Liver (tissue), 9 donors: ENCODE results near the gene TTLL3. TPM values are rescaled to one million over a fixed set of nuclear protein-coding genes. Genes with fewer than 3 reads are reported as not detected.

Experiments used
- DNase-seq: peaks from one replicate; pipeline ENCODE4 v3.0.0-alpha.2; 2017; ENCODE audit warnings: low spot score
- H3K27ac ChIP-seq, 2 donors: one replicate each; pipeline ENCODE4 v1.7.0; 2013; ENCODE audit warnings: inconsistent platforms in 2 of 2, low read length in 2 of 2, control low read depth in 1 of 2, low read depth in 1 of 2, mild to moderate bottlenecking in 1 of 2
- H3K27me3 ChIP-seq, 4 donors: one replicate each; pipeline versions ENCODE4 v1.6.1 to v1.7.0; 2013; ENCODE audit warnings: low read length in 3 of 4, inconsistent platforms in 1 of 4, mild to moderate bottlenecking in 1 of 4, moderate library complexity in 1 of 4; ENCODE audit not compliant: control insufficient read depth in 4 of 4, insufficient read depth in 4 of 4
- H3K36me3 ChIP-seq, 4 donors: one replicate each; pipeline versions ENCODE4 v1.6.1 to v1.7.0; 2013; ENCODE audit warnings: low read length in 3 of 4, mild to moderate bottlenecking in 3 of 4, low read depth in 1 of 4, moderate library complexity in 1 of 4; ENCODE audit not compliant: control insufficient read depth in 4 of 4, insufficient read depth in 3 of 4
- H3K4me1 ChIP-seq, 4 donors: one replicate each; pipeline versions ENCODE4 v1.6.1 to v1.7.0; 2013; ENCODE audit warnings: low read length in 3 of 4, mild to moderate bottlenecking in 3 of 4, moderate library complexity in 1 of 4; ENCODE audit not compliant: control insufficient read depth in 4 of 4, insufficient read depth in 4 of 4
- H3K4me3 ChIP-seq, 3 donors: one replicate each; pipeline versions ENCODE4 v1.6.1 to v1.7.0; 2013; ENCODE audit warnings: low read length in 3 of 3, control low read depth in 1 of 3, low read depth in 1 of 3, mild to moderate bottlenecking in 1 of 3
- H3K9ac ChIP-seq, 2 donors: one replicate each; pipeline ENCODE4 v1.7.0; 2013; ENCODE audit warnings: low read length in 2 of 2, mild to moderate bottlenecking in 2 of 2, moderate library complexity in 2 of 2, control low read depth in 1 of 2, low read depth in 1 of 2
- H3K9me3 ChIP-seq, 4 donors: one replicate each; pipeline versions ENCODE4 v1.6.1 to v1.7.0; 2013; ENCODE audit warnings: low read length in 3 of 4; ENCODE audit not compliant: control insufficient read depth in 4 of 4
- EGR1 ChIP-seq, 2 donors: IDR thresholded peaks; 2 replicates each; pipeline ENCODE4 v1.6.1; 2016 to 2018; ENCODE audit warnings: antibody characterized with exemption in 2 of 2, low read depth in 2 of 2
- FOXA1 ChIP-seq: IDR thresholded peaks from 2 replicates; pipeline ENCODE4 v1.6.1; 2016; ENCODE audit warnings: antibody characterized with exemption
- FOXA2 ChIP-seq: IDR thresholded peaks from 2 replicates; pipeline ENCODE4 v1.6.1; 2016; ENCODE audit warnings: antibody characterized with exemption
- GABPA ChIP-seq, 2 donors: IDR thresholded peaks in 1 of 2; conservative IDR thresholded peaks in 1 of 2; 2 replicates each; pipeline ENCODE4 v1.6.1; 2016; ENCODE audit warnings: antibody characterized with exemption in 2 of 2, mild to moderate bottlenecking in 1 of 2, moderate library complexity in 1 of 2
- HNF4A ChIP-seq, 2 donors: conservative IDR thresholded peaks; 2 replicates each; pipeline ENCODE4 v1.6.1; 2016; ENCODE audit warnings: antibody characterized with exemption in 2 of 2, mild to moderate bottlenecking in 2 of 2
- HNF4G ChIP-seq: IDR thresholded peaks from 2 replicates; pipeline ENCODE4 v1.6.1; 2016; ENCODE audit warnings: antibody characterized with exemption
- JUND ChIP-seq, 2 donors: IDR thresholded peaks; 2 replicates each; pipeline ENCODE4 v1.6.1; 2016; ENCODE audit warnings: antibody characterized with exemption in 2 of 2
- NR2F2 ChIP-seq: IDR thresholded peaks from 2 replicates; pipeline ENCODE4 v1.6.1; 2016; ENCODE audit warnings: antibody characterized with exemption
- RAD21 ChIP-seq, 2 donors: IDR thresholded peaks; 2 replicates each; pipeline ENCODE4 v1.6.1; 2016; ENCODE audit warnings: antibody characterized with exemption in 2 of 2, mild to moderate bottlenecking in 2 of 2
- RXRA ChIP-seq, 2 donors: IDR thresholded peaks; 2 replicates each; pipeline ENCODE4 v1.6.1; 2017 to 2018; ENCODE audit warnings: antibody characterized with exemption in 2 of 2, mild to moderate bottlenecking in 1 of 2
- SP1 ChIP-seq: IDR thresholded peaks from 2 replicates; pipeline ENCODE4 v1.6.1; 2018; ENCODE audit warnings: antibody characterized with exemption, mild to moderate bottlenecking
- TAF1 ChIP-seq: conservative IDR thresholded peaks from 2 replicates; pipeline ENCODE4 v1.6.1; 2016; ENCODE audit warnings: antibody characterized with exemption, mild to moderate bottlenecking
- YY1 ChIP-seq: IDR thresholded peaks from 2 replicates; pipeline ENCODE4 v1.6.1; 2016; ENCODE audit warnings: antibody characterized with exemption, mild to moderate bottlenecking
- WGBS: extraction: QIAGEN DNeasy Blood & Tissue Kit; methylation state at CpG from one replicate; pipeline ENCODE4 v1.1.7; 2013; 5-methylcytosine and 5-hydroxymethylcytosine counted together
- polyA plus RNA-seq, 2 donors: library from polyadenylated mRNA; stranded (reverse) in 1 of 2; unstranded in 1 of 2; fragments of 200-250 nt in 1 of 2; fragments of >200 nt in 1 of 2; fragmentation: Nextera tagmentation in 1 of 2; extraction: Ambion mirVana in 1 of 2; gene quantifications; one replicate each; pipeline versions ENCODE4 v1.2.1 to v1.2.3, GENCODE V29; 2013 to 2015
- total RNA-seq, 2 donors: library from RNA; depleted of rRNA; stranded (reverse); fragments of >200 nt; gene quantifications; one replicate each; pipeline ENCODE4 v1.2.3, GENCODE V29; 2014
- TF ChIP-seq, protein P1 (sequence below): fragments of 150-350 bp; IDR thresholded peaks from 2 replicates; pipeline ENCODE4 v1.5.1; 2017; ENCODE audit warnings: improper control_type of control experiment, low read depth, low read length; ENCODE audit not compliant: missing input control
- TF ChIP-seq, protein P2 (sequence below): IDR thresholded peaks from 2 replicates; pipeline ENCODE4 v1.6.1; 2016; ENCODE audit warnings: antibody characterized with exemption
- TF ChIP-seq, protein P3 (sequence below): IDR thresholded peaks from 2 replicates; pipeline ENCODE4 v1.6.1; 2016; ENCODE audit warnings: antibody characterized with exemption
- TF ChIP-seq, protein P4 (sequence below): IDR thresholded peaks from 2 replicates; pipeline ENCODE4 v1.6.1; 2016; ENCODE audit warnings: antibody characterized with exemption
- TF ChIP-seq, protein P5 (sequence below): IDR thresholded peaks from 2 replicates; pipeline ENCODE4 v1.6.1; 2016; ENCODE audit warnings: antibody characterized with exemption, mild to moderate bottlenecking
- donor health status: healthy.
- donor health status: healthy.
- donor health status: healthy.
- donor health status: healthy.
- donor health status: healthy.

The TTLL3 gene
- total and polyA plus RNA-seq, 4 donors, result 2.8 to 19.6 (median 6.5) TPM

DNA sequence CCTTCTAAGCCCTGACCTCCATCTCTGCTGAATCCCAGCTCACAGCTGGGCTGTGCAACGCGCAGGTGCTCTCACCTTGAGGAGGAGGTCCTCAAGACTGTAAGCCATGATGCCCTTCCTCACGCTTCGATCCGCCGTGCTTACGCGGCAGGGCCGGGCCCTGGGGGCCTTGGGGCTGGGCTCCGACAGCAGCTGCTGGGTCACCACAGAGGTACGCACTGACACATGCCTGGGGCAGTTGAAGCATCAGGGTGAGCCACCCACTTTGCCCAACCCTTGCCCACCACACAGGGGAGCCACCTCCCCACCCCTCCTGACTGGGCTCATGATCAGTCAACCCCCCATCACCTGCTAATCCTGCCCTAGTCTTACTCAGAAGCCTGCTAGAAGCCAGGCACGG is 66.9 kb downstream of the TTLL3 start:
- no peak overlapping the region for H3K9ac ChIP-seq
- H3K27ac ChIP-seq, result no peak overlapping the region
- H3K27me3 ChIP-seq, result no peaks in the 10 kb centered on the region
- no peaks in the 10 kb centered on the region for H3K36me3 ChIP-seq
- 96% methylated on average over 12 of the region's 12 CpGs for whole genome bisulfite sequencing
- H3K9me3 ChIP-seq, result no peaks in the 10 kb centered on the region
- TF ChIP-seq NR2F2, result no peak
- TF ChIP-seq JUND (IDR thresholded peaks at IDR 0.05), result no peak
- TF ChIP-seq, protein P1, sequence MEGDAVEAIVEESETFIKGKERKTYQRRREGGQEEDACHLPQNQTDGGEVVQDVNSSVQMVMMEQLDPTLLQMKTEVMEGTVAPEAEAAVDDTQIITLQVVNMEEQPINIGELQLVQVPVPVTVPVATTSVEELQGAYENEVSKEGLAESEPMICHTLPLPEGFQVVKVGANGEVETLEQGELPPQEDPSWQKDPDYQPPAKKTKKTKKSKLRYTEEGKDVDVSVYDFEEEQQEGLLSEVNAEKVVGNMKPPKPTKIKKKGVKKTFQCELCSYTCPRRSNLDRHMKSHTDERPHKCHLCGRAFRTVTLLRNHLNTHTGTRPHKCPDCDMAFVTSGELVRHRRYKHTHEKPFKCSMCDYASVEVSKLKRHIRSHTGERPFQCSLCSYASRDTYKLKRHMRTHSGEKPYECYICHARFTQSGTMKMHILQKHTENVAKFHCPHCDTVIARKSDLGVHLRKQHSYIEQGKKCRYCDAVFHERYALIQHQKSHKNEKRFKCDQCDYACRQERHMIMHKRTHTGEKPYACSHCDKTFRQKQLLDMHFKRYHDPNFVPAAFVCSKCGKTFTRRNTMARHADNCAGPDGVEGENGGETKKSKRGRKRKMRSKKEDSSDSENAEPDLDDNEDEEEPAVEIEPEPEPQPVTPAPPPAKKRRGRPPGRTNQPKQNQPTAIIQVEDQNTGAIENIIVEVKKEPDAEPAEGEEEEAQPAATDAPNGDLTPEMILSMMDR, result no peak
- TF ChIP-seq YY1, result no peak
- TF ChIP-seq SP1, result no peak
- no peak for TF ChIP-seq EGR1 (IDR thresholded peaks at IDR 0.05; ENCODE audit: low read depth in 2 of 2)
- TF ChIP-seq, protein P2, sequence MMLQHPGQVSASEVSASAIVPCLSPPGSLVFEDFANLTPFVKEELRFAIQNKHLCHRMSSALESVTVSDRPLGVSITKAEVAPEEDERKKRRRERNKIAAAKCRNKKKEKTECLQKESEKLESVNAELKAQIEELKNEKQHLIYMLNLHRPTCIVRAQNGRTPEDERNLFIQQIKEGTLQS, result no peak
- TF ChIP-seq RXRA (IDR thresholded peaks at IDR 0.05), result no peak
- TF ChIP-seq FOXA2, result no peak
- no peak for TF ChIP-seq RAD21 (IDR thresholded peaks at IDR 0.05)
- no peak for TF ChIP-seq HNF4A (conservative IDR thresholded peaks at IDR 0.05)
- TF ChIP-seq, protein P3, sequence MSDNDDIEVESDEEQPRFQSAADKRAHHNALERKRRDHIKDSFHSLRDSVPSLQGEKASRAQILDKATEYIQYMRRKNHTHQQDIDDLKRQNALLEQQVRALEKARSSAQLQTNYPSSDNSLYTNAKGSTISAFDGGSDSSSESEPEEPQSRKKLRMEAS, result no peak
- TF ChIP-seq TAF1, result no peak
- TF ChIP-seq, protein P4, sequence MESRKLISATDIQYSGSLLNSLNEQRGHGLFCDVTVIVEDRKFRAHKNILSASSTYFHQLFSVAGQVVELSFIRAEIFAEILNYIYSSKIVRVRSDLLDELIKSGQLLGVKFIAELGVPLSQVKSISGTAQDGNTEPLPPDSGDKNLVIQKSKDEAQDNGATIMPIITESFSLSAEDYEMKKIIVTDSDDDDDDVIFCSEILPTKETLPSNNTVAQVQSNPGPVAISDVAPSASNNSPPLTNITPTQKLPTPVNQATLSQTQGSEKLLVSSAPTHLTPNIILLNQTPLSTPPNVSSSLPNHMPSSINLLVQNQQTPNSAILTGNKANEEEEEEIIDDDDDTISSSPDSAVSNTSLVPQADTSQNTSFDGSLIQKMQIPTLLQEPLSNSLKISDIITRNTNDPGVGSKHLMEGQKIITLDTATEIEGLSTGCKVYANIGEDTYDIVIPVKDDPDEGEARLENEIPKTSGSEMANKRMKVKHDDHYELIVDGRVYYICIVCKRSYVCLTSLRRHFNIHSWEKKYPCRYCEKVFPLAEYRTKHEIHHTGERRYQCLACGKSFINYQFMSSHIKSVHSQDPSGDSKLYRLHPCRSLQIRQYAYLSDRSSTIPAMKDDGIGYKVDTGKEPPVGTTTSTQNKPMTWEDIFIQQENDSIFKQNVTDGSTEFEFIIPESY, result no peak
- TF ChIP-seq GABPA (IDR thresholded peaks at IDR 0.05 in 1 of 2, conservative IDR thresholded peaks at IDR 0.05 in 1 of 2), result no peak
- no peak for TF ChIP-seq HNF4G
- TF ChIP-seq FOXA1, result no peak
- TF ChIP-seq, protein P5, sequence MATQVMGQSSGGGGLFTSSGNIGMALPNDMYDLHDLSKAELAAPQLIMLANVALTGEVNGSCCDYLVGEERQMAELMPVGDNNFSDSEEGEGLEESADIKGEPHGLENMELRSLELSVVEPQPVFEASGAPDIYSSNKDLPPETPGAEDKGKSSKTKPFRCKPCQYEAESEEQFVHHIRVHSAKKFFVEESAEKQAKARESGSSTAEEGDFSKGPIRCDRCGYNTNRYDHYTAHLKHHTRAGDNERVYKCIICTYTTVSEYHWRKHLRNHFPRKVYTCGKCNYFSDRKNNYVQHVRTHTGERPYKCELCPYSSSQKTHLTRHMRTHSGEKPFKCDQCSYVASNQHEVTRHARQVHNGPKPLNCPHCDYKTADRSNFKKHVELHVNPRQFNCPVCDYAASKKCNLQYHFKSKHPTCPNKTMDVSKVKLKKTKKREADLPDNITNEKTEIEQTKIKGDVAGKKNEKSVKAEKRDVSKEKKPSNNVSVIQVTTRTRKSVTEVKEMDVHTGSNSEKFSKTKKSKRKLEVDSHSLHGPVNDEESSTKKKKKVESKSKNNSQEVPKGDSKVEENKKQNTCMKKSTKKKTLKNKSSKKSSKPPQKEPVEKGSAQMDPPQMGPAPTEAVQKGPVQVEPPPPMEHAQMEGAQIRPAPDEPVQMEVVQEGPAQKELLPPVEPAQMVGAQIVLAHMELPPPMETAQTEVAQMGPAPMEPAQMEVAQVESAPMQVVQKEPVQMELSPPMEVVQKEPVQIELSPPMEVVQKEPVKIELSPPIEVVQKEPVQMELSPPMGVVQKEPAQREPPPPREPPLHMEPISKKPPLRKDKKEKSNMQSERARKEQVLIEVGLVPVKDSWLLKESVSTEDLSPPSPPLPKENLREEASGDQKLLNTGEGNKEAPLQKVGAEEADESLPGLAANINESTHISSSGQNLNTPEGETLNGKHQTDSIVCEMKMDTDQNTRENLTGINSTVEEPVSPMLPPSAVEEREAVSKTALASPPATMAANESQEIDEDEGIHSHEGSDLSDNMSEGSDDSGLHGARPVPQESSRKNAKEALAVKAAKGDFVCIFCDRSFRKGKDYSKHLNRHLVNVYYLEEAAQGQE, result no peak
- DNase-seq, result no peak
- H3K4me1 ChIP-seq, result peaks cover 0 to 6% (median 2%) of the 10 kb centered on the region in 4 donors
- H3K4me3 ChIP-seq, result no peak overlapping the region
